Activated naive CD4-positive, alpha-beta T cell treated with anti-CD3 and anti-CD28 coated beads, Interleukin-2, amount 50 U/mL, for 16 hours (primary cell): ENCODE data around the gene MPRIP.

Experiments
- DNase-seq: peaks from one replicate; pipeline ENCODE4 v3.0.0-alpha.2; 2020

The MPRIP gene

GRCh38 chr17:17052462-17053221, 10.4 kb downstream of the MPRIP start:
- no peak for DNase-seq

- no peak for DNase-seq
Measured at GRCh38 chr17:17053446-17054379, 11.5 kb downstream of the MPRIP start.

- DNase-seq: no peak
Measured at GRCh38 chr17:17054636-17055035, 12.4 kb downstream of the MPRIP start.

- no peak for DNase-seq
Measured at GRCh38 chr17:17055286-17056155, 13.3 kb downstream of the MPRIP start.

GRCh38 chr17:17056156-17056539, 13.9 kb downstream of the MPRIP start:
- DNase-seq: no peak

- DNase-seq: no peak
Measured at GRCh38 chr17:17057057-17057551, 14.8 kb downstream of the MPRIP start.

- DNase-seq: no peak
Measured at GRCh38 chr17:17058304-17058703, 16.0 kb downstream of the MPRIP start.

- no peak for DNase-seq
Measured at GRCh38 chr17:17059301-17059890, 17.1 kb downstream of the MPRIP start.

GRCh38 chr17:17060001-17060922, 18.0 kb downstream of the MPRIP start:
- no peak for DNase-seq

GRCh38 chr17:17060930-17061329, 18.7 kb downstream of the MPRIP start:
- DNase-seq: no peak

- DNase-seq: no peak
Measured at GRCh38 chr17:17061516-17061915, 19.3 kb downstream of the MPRIP start.

- DNase-seq: no peak
Measured at GRCh38 chr17:17062356-17062755, 20.1 kb downstream of the MPRIP start.

GRCh38 chr17:17062866-17063265, 20.6 kb downstream of the MPRIP start:
- no peak for DNase-seq

- no peak for DNase-seq
Measured at GRCh38 chr17:17063546-17064122, 21.4 kb downstream of the MPRIP start.

GRCh38 chr17:17064322-17064721, 22.1 kb downstream of the MPRIP start:
- DNase-seq: no peak

- DNase-seq: no peak
Measured at GRCh38 chr17:17066021-17066420, 23.8 kb downstream of the MPRIP start.

- no peak for DNase-seq
Measured at GRCh38 chr17:17067257-17067656, 25.0 kb downstream of the MPRIP start.

GRCh38 chr17:17069849-17070248, 27.6 kb downstream of the MPRIP start:
- no peak for DNase-seq

GRCh38 chr17:17070931-17071330, 28.7 kb downstream of the MPRIP start:
- no peak for DNase-seq

GRCh38 chr17:17071531-17072360, 29.5 kb downstream of the MPRIP start:
- DNase-seq: no peak
